GM12875 (cell line): Measurements from ENCODE around the gene FAM227A.

Experiments used
- H3K4me3 ChIP-seq: one replicate; pipeline ENCODE4 v1.5.1; 2011; ENCODE audit warnings: low read depth, low read length, control low read depth
- TF ChIP-seq, protein P1 (sequence below): IDR thresholded peaks from 2 replicates; pipeline ENCODE4 v1.5.1; 2011; ENCODE audit warnings: low read depth, mild to moderate bottlenecking, control low read depth, inconsistent platforms, low read length, moderate library complexity, borderline replicate concordance; ENCODE audit not compliant: insufficient read depth

Gene FAM227A

DNA sequence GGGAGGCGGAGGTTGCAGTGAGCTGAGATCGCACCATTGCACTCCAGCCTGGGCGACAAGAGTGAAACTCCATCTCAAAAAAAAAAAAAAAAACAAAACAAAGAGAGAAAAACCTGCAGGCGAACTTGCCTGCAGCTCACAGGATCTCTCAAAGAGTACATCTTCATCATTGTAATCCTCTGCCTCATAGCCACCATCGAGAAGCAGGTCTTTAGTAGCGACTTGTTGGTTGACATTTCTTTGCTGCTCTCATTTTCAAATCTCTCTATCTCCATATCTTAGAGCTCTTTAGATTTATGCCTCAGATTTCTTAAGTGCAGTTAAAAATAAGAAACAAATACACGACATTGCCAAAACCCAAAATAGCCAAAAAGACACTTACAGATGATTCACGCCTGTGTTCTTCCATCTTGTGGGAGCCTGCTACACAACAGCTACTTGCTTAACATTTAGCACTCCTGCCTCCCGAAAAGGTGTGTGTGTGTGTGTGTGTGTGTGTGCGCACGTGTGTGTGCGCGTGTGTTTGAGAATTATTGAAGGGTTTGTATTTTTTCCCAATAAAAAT is 14.6 kb downstream of the FAM227A start:
- no peak overlapping the region for H3K4me3 ChIP-seq
- TF ChIP-seq, protein P1, sequence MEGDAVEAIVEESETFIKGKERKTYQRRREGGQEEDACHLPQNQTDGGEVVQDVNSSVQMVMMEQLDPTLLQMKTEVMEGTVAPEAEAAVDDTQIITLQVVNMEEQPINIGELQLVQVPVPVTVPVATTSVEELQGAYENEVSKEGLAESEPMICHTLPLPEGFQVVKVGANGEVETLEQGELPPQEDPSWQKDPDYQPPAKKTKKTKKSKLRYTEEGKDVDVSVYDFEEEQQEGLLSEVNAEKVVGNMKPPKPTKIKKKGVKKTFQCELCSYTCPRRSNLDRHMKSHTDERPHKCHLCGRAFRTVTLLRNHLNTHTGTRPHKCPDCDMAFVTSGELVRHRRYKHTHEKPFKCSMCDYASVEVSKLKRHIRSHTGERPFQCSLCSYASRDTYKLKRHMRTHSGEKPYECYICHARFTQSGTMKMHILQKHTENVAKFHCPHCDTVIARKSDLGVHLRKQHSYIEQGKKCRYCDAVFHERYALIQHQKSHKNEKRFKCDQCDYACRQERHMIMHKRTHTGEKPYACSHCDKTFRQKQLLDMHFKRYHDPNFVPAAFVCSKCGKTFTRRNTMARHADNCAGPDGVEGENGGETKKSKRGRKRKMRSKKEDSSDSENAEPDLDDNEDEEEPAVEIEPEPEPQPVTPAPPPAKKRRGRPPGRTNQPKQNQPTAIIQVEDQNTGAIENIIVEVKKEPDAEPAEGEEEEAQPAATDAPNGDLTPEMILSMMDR, result no peak

DNA sequence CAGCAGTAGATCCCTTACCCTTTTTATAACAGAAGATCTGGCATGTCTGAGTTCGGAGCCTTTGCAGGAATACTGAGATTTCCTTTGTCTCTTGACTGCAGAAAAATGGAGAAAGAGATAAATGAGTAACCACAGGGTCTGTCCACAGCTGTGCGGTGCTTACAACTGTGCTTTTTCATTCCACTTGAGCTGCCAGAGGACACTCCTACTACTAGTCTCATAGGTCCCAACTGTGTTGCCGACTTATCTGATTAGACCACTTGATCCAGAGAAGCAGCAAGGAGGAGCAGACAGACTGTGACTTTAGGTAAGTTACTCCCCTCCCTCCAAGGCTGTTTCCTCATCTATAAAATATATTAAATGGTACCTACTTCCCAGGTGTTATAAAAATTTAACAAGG is 17.5 kb downstream of the FAM227A start:
- TF ChIP-seq, protein P1, result no peak

DNA sequence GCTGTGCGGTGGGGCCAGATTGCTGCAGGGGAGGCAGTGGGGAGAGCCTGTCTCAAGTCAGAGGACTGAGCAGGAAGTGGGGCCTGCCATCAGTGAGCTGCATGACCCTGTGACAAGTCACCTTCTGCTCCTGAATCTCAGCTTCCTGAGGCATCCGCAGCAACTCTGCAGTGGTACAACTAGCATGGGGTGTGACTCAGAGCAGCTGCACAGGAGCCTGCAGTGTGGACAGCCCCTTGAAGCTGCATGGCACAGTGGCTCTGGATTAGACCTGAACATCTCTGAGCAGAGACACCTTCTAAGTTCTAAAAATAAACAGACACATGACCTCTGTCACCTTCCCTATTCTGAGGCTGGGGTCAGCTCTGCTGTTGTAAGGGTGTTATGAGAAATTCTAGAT is 18.0 kb downstream of the FAM227A start:
- H3K4me3 ChIP-seq, result no peak overlapping the region
- TF ChIP-seq, protein P1, result no peak

More for the DNA sequence above, 17.5 kb downstream of the FAM227A start:
- H3K4me3 ChIP-seq, result no peak overlapping the region

DNA sequence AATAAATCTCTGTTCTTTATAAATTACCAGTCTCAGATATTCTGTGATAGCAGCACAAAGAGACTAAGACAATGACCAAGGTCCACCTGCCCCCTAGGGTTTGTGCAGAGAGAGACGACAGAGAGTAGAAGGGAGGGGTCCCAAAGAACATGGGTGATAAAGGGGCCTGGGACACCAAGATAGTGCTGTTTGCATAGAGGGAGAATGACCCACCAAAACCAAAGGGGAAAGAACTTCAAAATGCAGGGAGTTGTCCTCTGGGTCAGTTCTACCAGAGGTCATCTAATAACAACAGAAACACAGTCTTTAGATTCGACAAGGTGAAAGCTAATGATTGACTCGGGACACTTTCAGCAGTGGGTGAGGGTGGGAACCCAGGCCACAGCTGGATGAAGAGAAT is 23.7 kb downstream of the FAM227A start:
- H3K4me3 ChIP-seq, result no peak overlapping the region
- TF ChIP-seq, protein P1, result no peak

DNA sequence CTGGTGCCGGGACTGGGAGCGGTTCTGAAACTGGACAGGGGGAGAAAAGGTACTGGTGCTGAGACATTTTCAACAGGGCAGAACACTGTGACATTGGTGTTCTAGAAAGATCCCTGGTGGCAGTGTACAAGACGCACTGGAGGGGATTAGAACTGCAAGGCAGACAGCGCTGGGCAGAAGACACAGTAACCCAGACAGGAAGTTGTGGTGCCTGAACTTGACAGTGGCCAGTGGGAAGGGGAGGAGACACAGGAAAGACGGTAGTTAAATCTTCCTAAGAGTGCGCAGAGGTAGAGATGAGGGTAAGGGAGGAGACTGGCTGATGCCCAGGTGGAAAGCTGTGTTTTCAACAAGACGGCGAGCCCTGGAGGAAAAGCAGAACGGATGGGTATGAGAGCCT is 24.5 kb downstream of the FAM227A start:
- H3K4me3 ChIP-seq, result no peak overlapping the region
- TF ChIP-seq, protein P1, result no peak

DNA sequence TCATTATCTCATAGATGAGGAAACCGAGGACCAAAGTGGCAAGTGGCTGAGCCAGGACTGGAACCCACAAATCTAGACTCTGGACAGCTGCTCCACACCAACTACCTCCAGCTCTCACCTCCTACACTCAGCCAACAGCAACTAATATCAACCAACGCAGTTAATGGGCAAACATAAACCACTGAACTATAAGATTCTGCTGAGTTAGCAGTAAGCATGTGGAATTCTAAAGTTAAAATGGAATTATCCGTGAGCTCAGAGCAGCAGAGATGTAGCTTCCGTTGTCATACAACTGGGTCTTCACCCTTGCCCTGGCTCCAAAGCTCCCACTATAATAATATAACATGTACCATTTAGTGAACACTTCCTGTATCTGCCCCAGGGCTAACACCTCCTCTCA is 27.1 kb downstream of the FAM227A start:
- TF ChIP-seq, protein P1, result no peak
- H3K4me3 ChIP-seq, result no peak overlapping the region

DNA sequence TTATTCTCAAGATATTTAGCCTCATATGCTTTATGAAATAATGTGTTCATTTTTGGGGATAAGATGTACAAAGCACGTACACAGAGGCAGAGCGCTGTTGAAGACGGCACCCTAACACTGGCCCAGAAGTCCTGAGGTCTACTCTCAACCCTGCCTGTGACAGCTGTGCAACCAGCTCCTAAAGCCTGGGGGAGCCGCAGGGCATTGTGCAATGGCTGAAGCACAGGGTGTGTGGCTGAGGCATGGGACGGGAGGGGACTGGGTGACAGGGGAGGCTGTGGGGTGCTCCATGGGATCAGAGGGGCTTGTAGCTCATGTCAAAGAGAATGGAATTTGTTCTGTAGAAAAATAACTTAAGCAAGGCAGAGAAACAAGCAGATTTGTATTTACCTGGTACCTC is 27.7 kb downstream of the FAM227A start:
- TF ChIP-seq, protein P1, result no peak
- H3K4me3 ChIP-seq, result no peak overlapping the region
